NCI-H1436 (cell line): ENCODE measurements around the gene GPRIN3.

ENCODE experiments used
- DNase-seq: peaks from one replicate; lab custom pipeline; 2025; lab: John Stamatoyannopoulos, UW

Gene GPRIN3

DNA sequence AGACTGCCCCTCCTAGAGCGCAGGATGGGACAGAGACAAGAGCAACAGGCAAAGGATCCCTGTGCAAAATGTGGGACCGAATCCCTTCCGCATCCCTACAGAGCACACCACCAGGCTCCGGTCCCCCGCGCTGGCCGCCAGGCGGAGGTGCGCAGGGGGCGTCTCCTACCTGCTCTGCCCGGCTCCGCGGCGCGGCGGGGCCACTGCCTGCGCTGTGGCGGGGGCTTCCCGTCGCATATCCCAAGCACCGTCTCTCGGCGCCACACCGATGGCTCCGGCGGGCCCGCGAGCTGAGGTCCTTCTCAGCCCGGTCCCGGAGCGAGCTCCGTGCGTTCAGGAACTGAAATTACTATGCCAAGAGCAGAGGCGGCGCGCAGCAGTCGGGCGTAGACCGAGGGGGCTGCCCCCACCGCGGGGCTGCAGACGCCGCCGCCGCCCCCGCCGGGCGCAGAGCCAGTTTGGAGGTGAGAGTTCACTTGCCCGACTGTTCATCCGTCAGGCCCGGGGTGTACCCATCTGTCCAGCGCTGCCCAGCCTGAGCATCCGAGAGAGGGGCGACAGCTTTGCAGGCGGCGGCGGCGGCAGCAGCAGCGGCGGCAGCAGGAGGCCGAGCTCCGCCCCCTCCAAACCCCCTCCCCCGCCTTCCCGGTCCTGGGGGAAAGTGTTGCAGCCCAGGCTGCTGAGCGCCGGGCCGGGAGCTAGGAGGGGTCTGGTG, at the start of gene GPRIN3:
TSS of gene GPRIN3 (minus strand) at position 355 of the 715 bp plus-strand sequence. CDS start 57,690 bp downstream, outside the sequence.
- DNase-seq: no peak

DNA sequence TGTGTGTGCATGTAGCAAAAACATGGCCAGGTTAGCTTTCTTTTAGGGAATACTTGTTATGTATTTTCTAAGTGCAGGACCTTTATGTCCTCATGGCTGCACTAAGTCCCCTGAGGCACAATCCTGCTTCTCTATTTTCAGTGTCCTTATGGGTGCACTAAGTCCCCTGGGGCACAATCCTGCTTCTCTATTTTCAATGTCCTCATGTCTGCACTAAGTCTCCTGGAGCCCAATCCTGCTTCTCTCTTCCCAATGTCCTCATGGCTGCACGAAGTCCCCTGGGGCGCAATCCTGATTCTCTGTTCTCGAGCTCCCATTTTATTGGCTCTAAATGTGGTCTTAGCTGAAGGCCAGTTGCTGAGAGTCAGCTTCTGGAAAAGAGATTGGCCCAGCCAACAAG, 49.7 kb upstream of the GPRIN3 start:
- DNase-seq: no peak

DNA sequence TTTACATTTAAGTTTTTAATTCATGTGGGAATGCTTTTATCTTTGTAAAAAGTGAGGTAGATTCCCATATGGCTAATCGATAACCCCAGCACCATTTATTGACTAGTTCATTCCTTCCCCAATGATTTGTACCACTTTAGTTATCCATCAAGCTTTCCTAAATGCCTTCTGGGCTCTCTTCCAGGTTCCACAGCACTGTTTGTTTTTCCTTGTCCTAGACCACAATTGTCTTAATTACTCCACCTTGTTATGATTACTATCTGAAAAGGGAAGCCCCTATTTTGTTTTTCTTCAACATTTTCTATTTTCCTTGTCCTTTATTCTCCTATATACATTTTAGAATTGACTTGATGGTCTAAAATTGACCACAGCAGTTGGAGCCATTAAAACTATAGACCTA, 48.5 kb upstream of the GPRIN3 start:
- DNase-seq: no peak

DNA sequence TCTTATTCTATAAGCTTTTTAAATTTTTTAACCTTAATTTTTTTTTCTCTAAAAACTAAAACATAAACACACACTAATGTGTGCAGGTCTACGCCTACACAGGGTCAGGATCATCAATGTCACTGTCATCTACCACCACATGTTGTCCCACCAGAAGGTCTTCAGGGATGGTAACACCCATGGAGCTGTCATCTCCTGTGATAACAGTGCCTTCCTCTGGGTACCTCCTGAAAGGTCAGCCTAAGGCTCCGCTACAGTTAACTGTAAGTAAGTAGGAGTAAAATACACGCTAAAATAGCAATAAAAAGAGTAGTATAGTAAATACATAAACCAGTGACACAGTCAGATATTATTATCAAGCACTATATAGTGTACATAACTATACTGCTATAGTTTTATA, 45.9 kb upstream of the GPRIN3 start:
- DNase-seq: no peak

DNA sequence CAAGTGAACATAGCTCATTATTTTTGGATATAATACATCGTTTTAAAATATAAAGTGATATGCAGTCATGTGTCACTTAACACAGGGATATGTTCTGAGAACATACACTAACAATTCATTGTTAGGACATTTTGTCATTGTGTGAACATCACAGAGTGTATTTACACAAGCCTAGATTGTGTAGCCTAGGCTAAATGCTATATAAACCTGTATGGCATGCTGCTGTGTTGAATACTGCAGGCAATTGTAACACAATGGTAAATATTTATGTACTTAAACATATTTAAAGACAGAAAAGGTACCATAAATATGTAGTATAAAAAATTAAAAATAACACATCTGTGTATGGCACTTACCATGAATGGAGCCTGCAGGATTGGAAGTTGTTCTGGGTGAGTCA, 44.9 kb upstream of the GPRIN3 start:
- DNase-seq: no peak

DNA sequence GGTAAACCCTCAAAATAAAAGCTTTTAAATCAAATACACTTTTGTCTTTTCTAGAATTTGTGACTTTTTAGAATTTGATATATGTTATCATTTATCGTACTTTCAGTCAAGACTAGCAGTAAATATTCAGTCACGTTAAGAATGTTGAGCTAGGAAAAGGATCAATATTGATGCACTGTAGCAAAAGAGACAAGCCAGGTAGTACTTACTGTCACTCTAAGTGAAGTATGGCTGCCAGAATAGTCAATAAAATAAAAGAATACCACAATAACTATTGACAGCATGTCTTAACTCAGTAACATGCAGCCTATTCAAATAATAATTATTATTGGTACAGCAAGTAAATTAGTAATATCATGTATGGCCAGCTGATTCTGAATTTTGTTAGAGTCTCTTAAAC, 43.6 kb upstream of the GPRIN3 start:
- no peak for DNase-seq

DNA sequence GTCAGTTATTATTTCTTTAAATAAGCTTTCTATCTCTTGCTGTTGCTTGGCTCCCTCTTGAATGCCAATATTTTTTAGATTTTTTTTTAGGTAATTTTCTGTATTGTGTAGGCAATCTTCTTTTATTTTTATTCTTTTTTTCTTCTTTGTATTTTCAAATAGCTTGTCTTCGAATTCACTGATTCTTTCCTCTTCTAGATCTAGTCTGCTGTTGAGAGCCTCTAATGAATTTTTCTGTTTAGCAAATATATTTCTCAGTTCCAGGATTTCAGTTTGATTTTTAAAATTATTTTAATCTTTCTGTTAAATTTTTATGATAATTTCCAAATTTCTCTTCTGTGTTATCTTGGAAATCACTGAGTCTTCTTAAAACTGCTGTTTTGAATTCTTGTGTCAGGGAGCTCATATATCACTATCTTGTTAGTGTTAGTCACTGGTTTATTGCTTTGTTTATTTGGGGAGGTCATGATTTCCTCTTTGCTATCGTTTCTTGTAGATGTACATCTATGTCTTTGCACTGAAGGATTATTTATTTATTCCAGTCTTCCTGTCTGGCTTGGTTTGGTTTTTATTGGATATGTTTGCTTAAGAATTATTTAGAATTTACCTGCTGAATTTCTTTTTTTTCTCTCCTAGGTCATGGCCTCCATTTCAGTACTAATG, 39.9 kb upstream of the GPRIN3 start:
- no peak for DNase-seq

DNA sequence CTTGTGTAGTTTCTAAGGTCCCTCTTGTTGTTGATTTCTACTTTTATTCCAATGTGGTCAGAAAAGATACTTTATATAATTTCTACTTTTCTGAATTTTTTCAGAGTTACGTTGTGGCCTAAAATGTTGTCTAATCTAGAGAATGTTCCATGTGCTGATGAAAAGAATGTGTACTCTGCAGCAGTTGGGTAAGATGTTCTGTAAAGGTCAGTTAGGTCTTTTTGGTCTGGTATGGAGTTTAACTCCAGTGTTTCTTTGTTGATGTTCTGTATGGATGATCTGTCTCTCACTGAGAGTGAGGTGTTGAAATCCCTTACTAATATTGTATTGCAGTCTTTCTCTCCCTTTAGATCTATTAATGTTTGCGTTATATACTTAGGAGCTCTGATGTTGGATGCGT, 37.0 kb upstream of the GPRIN3 start:
- no peak for DNase-seq

DNA sequence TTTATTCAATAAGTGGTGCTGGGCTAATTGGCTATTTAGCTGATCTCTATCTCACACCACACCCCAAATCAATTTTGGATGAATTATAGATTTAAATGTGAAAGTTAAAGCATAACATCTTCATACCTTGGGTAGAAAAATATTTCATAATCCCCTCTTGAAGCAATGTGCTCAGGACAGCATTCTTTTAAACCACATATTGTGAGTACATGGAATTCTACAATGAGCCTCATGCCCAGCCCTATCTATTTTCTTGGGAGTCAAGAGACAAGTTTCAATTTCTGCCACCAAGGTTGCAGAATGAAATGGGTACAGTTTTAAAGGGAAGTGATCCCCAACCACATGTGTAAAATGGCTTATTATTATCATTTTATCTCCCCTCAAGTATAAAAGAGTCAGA, 30.6 kb upstream of the GPRIN3 start:
- no peak for DNase-seq

DNA sequence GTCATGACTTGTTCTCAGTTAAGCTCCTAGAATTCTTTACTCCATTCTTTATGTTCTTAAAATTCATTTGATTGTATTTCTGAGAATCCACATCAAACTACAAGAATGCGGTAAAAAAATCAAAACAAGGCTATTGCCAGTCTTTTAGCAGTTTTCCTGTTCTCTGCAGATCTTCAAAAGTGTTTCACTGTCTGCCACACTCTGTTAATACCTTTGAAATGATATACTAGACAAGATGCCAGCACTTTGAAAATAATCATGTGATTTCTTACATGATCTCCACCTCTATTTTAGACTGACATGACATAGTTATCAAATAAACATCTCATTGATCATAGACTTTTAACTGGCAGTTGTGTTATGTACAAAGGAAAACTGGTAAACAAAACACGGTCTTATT, 30.1 kb upstream of the GPRIN3 start:
- DNase-seq: no peak

DNA sequence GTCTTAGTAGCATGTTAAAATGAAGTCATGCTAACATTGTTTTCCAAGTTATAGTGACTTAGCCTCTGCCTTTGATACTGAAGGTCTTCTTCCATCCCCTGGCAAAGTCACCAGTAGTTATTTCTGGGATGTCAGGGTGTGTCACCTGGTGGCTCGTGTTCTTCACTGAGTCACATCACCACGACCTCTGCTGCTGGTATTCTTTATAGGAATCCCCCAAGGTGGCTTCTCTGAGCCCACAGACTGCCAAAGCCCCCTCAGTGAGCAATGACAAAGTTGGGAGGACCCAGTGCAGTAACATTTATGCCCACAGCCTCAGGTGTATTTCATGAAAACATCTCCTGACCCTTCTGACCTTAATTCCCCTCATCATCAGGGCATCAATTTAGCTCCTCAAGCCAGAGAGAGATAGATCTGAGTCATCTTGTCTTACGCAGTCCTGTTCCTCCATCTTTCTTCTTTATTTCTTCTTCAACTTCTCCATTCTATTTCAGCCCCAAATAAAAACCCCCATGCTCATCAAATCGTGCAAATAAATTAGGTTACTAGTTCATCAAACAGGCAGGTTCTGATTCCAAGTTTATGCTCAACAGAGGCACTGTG, 29.3 kb upstream of the GPRIN3 start:
- no peak for DNase-seq

DNA sequence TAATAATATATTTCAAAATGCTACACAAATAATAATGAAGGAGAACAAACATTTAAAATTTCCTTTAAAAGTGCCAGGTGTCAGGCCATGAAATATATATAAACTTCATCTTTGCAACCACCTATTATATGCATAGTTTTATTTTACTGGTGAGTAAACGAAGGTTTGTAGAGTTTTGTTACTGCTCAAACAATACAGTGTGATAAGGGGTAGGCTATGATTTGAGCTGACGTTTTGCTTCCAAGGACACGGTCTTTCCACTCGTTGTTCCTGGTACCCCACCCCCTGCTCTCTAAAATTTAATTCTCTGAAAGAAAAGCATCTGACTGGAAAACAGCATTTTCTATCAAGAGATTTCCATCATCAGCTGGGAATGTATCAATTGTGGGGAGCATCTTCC, 27.2 kb upstream of the GPRIN3 start:
- DNase-seq: no peak

DNA sequence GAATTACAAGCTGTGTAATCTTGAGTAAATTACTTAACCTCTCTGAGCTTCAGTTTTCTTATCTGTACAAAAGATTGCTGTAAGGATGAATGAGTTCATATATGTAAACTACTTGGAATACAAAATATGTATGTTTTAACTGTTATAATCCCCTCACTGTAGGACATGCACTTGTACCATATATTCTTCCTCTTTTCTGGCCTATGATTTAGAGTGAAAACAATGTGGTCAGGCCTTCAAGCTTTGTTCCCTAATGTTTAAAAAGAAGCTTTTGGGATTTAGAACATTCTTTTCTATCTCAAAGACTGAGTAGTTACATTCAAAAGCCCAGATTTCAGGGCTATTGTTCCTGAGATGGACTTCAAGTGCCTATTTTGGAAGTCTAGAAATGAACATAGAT, 26.7 kb upstream of the GPRIN3 start:
- DNase-seq: no peak

DNA sequence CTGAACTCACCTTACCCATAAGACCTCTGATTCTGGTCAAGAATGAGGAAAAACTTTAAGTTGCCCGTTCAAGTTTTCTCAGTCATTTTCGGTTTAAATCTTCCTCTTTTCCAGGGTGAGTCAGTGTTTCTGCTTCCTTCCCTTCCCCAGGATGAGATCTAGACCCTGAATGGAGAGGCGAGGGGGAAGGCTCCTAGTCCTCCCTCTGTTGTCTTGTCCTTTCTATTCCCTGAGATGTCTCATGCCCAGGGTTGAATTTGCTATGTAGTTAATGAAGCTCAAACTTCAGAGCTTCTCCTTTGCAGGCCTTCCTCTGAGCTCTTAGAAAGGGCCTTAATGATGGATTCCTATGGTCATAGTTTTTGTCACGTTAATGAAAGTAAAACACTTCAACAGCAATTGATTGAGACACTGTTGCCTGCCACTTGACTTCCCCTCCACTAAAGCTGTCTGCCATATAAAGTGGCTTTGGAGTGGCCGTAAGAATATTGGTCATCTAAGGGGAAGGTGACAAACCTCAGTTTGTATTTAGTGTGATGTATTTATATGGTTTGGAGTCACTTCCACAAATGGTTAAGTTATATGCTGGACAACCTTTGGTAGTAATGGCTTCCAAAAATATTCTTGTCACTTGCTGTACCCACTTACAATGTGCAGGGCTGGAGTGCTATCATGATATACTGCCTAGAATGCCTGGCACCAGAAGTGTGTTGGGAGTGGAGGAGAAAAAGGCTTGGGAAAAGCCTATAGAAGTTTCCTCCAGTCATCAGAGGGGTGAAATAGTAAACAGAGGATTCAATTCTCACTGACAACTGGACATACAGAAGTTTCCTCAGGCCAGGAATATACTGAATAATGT, 24.3 kb upstream of the GPRIN3 start:
- no peak for DNase-seq

DNA sequence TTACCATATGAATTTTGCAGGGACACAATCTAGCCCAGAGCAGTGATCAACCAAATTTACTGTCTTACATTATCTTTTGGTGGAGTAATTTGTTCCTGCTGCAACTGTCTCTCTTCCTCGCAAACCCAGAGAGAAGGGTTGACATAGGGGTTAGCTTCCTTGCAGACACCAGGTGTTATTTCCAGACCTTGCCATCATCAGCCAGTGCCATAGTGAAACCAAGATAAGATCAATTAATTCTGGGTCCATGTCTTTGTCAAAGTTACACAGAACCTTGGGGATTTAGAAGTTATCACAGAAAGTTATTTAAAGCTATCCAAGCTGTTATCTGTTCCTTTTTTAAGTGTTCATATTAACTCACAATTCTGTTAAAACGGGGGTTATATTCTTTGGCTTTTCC, 23.6 kb upstream of the GPRIN3 start:
- no peak for DNase-seq

DNA sequence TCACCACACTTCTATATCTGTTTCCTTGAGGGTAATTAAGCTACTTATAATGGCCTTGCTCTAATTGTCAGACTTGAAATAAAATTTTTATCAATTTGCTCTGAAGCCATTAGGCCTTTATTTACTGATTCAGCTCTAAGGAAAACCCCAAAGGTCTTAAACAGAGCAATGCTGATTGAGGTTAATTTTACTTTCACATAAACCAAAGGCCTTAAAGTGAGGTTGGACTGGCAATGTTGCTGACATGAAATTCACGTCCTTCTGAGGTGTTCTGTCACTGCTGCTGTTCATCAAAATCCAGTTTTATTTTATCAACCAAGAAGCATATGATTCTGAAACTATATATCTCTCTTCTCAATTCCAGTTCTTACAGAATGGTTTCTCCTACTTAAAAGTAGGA, 21.7 kb upstream of the GPRIN3 start:
- DNase-seq: no peak

DNA sequence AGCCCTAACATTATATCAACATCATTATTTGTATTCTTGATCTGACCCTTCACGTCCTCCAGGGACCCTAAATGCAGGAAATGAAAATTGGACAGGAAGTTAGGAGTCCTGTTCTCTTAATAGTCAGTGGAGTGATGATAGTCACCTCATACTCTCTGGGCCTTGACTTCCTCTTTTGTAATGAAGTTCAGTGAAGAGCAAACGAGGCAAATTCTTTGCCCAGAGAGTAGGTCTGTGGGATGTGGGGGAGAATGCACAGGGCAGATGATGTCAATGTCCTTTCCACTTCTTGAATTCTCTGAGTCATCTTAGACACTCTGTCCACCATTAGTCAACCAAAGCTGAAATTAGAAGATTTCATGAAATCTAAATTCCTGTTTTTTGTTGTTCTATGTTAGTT, 17.1 kb upstream of the GPRIN3 start:
- no peak for DNase-seq

DNA sequence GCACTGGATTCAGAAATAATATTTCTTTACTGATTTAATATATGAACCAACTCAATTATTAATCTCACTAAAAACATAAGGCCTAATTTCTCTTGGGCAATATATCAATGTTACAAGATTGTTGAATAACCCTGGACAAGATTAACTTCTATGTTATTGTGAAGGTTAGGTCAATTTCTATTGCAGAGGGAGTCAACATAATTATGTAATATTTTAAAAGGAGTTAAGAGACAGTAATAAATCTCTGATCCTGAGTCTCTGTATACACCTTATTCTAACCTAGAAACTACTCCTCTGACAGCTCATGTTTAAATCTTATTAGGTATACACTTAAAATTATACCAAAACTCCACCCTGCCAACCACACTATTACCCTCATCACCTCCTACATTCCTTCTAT, 15.1 kb upstream of the GPRIN3 start:
- no peak for DNase-seq

DNA sequence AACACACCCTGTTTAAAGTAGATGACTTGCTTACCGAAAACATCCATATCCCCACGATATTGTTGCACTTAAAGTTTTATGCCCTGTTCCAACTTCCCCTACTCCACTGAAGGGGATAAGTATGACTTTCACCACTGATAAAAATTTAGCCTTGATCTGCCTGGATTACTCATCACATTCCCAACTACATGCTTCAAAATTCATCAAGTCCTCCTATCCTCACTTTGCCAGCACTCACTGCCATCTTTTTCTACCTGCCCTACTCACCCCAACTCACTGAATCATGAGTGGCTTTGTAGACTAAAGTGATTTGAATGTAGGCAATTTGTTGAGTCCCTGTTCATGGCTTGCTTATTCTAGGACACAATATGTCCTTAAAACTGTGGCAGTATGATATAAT, 12.2 kb upstream of the GPRIN3 start:
- no peak for DNase-seq

DNA sequence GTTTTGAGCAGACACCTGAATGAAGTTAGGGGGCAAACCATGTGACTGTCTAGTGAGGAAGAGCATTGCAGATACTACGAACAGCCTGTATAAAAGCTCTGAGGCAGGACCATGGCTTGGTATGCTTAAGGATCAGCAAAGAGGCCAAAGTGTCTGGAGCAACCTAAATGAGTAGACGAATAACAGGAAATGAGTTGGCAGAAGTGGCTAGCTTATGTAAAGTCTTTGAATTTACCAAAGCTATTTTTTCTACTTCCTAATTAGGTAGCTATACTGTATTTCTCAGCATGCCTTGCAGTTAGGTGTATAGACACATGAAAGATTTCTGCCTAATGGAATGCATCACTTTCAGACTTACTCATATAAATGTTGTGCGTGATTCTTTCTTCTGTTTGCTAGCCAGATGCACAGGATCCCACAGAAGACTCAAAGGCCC, 9.3 kb upstream of the GPRIN3 start:
- DNase-seq: no peak

DNA sequence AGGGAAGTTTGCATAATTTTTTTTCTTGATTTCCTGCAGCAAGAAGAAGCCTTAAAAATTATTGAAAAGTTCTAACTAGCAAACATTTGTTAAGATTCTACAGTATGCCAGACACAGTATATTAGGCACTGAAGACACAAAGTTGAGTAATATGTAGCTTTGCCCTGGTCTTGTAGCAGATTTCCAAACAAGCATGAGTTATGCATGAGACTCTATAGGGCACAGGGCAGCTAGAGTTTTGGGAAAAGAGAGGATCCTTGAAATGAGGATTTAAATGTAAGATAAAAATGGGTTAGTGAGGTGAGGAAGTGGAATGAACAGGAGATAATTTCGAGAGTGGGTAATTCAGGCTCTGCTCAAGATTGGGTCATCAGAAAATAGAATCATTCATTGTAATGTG, 8.6 kb upstream of the GPRIN3 start:
- DNase-seq: no peak

DNA sequence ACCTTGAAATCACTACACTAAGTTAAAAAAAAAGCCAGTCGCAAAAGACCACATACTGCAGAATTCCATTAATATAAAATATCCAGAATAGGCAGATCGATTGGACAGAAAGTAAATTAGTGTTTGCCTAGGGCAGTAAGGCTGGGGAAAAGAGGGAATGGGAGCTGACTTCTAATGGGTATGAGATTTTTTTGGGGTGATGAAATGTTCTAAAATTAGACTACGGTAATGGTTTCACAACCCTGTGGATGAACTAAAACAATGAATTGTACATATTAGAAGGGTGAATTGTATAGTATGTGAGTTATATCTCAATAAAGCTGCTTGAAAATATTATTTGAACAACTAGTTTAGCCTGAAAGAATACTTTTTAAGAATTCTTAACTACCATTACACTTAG, 6.7 kb upstream of the GPRIN3 start:
- no peak for DNase-seq

DNA sequence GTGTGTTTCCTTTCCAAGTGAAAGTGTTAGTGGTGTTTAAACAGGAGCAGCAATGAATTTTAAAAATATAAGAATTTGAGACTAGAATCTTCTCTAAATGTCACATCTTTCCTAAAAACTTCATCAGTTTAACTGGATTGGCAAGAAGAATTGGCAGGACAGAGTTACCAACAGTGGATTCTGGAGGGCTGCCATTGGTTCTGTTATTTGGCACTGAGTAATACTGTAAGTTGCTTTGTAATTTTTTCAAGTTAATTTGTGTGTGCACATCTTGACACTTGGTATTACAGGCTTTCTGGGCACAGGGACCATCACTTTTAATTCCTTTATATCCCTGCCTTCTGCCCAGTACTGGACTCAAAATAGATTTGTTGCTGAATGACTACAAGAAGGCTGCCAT, 4.5 kb upstream of the GPRIN3 start:
- no peak for DNase-seq
